SU-DHL-6 (cell line): Measurements from ENCODE around the gene UBA5.

ENCODE experiments used
- EZH2phosphoT487 ChIP-seq: fragments of 200-600 bp; sonication (generic), shearing (Covaris generic); conservative IDR thresholded peaks from 2 replicates; pipeline ENCODE4 v1.6.1; 2018; ENCODE audit warnings: mild to moderate bottlenecking, antibody characterized with exemption, low read length, moderate library complexity, mixed read lengths
- TF ChIP-seq, protein P1 (sequence below): fragments of 200-600 bp; sonication (generic); IDR thresholded peaks from one replicate; pipeline ENCODE4 v1.5.1; 2017; ENCODE audit warnings: antibody characterized with exemption, mild to moderate bottlenecking, low read length, moderate library complexity; ENCODE audit not compliant: insufficient read depth, poor library complexity, severe bottlenecking

- TF ChIP-seq, protein P1, sequence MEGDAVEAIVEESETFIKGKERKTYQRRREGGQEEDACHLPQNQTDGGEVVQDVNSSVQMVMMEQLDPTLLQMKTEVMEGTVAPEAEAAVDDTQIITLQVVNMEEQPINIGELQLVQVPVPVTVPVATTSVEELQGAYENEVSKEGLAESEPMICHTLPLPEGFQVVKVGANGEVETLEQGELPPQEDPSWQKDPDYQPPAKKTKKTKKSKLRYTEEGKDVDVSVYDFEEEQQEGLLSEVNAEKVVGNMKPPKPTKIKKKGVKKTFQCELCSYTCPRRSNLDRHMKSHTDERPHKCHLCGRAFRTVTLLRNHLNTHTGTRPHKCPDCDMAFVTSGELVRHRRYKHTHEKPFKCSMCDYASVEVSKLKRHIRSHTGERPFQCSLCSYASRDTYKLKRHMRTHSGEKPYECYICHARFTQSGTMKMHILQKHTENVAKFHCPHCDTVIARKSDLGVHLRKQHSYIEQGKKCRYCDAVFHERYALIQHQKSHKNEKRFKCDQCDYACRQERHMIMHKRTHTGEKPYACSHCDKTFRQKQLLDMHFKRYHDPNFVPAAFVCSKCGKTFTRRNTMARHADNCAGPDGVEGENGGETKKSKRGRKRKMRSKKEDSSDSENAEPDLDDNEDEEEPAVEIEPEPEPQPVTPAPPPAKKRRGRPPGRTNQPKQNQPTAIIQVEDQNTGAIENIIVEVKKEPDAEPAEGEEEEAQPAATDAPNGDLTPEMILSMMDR: no peak
- TF ChIP-seq EZH2phosphoT487: no peak
Observed at GRCh38 chr3:132645058-132645457, 15.1 kb upstream of the UBA5 start.
